Trophoblast cell (in vitro differentiated cells and primary cell): ENCODE data around the gene TARS3.
A peak's percentile ranks its signal among the peaks of the same experiment; 100 is the strongest.

Source experiments
- DNase-seq, 2 donors: peaks; one replicate each; pipeline ENCODE4 v3.0.0-alpha.2; 2016
- H2AFZ ChIP-seq: 2 replicates; pipeline ENCODE4 v1.6.1; 2013; ENCODE audit warnings: low read length, moderate library complexity, mild to moderate bottlenecking; ENCODE audit not compliant: insufficient read depth, poor library complexity
- H2AK5ac ChIP-seq: 2 replicates; pipeline ENCODE4 v1.6.1; 2013; ENCODE audit warnings: mild to moderate bottlenecking, low read length
- H2BK120ac ChIP-seq: 2 replicates; pipeline ENCODE4 v1.6.1; 2013; ENCODE audit warnings: low read length, mild to moderate bottlenecking, moderate library complexity; ENCODE audit not compliant: insufficient read depth, poor library complexity
- H2BK12ac ChIP-seq: 2 replicates; pipeline ENCODE4 v1.6.1; 2013; ENCODE audit warnings: mild to moderate bottlenecking, low read length, moderate library complexity
- H2BK5ac ChIP-seq: 2 replicates; pipeline ENCODE4 v1.6.1; 2013; ENCODE audit warnings: low read length, low read depth, moderate library complexity, mild to moderate bottlenecking; ENCODE audit not compliant: poor library complexity
- H3K14ac ChIP-seq: 2 replicates; pipeline ENCODE4 v1.6.1; 2013; ENCODE audit warnings: mild to moderate bottlenecking, low read length
- H3K18ac ChIP-seq: 2 replicates; pipeline ENCODE4 v1.6.1; 2013; ENCODE audit warnings: mild to moderate bottlenecking, low read length
- H3K23ac ChIP-seq: 2 replicates; pipeline ENCODE4 v1.6.1; 2013; ENCODE audit warnings: low read length
- H3K27ac ChIP-seq: 2 replicates; pipeline ENCODE4 v1.5.1; 2013; ENCODE audit warnings: low read depth, mild to moderate bottlenecking, inconsistent platforms, low read length, moderate library complexity
- H3K27me3 ChIP-seq: 2 replicates; pipeline ENCODE4 v1.6.1; 2013; ENCODE audit warnings: inconsistent platforms, mild to moderate bottlenecking, low read length, moderate library complexity; ENCODE audit not compliant: insufficient read depth
- H3K36me3 ChIP-seq, 2 experiments: 1 replicate in 1 of 2; 2 replicates in 1 of 2; pipeline ENCODE4 v1.6.1; 2013; ENCODE audit warnings: low read length in 2 of 2, mild to moderate bottlenecking in 2 of 2, moderate library complexity in 1 of 2; ENCODE audit not compliant: insufficient read depth in 2 of 2, control insufficient read depth in 1 of 2
- H3K4ac ChIP-seq: 2 replicates; pipeline ENCODE4 v1.6.1; 2013; ENCODE audit warnings: low read depth, mild to moderate bottlenecking, low read length, moderate library complexity
- H3K4me1 ChIP-seq, 2 experiments: 1 replicate in 1 of 2; 2 replicates in 1 of 2; pipeline ENCODE4 v1.6.1; 2013; ENCODE audit warnings: low read length in 2 of 2, mild to moderate bottlenecking in 2 of 2, moderate library complexity in 1 of 2; ENCODE audit not compliant: insufficient read depth in 2 of 2, control insufficient read depth in 1 of 2
- H3K4me2 ChIP-seq: 2 replicates; pipeline ENCODE4 v1.6.1; 2013; ENCODE audit warnings: inconsistent platforms, mild to moderate bottlenecking, low read length, moderate library complexity
- H3K4me3 ChIP-seq: 2 replicates; pipeline ENCODE4 v1.5.1; 2013; ENCODE audit warnings: mild to moderate bottlenecking, low read depth, low read length, inconsistent platforms
- H3K79me1 ChIP-seq: one replicate; pipeline ENCODE4 v1.6.1; 2013; ENCODE audit warnings: low read length
- H3K79me2 ChIP-seq: 2 replicates; pipeline ENCODE4 v1.6.1; 2013; ENCODE audit warnings: low read length, mild to moderate bottlenecking; ENCODE audit not compliant: control insufficient read depth, insufficient read depth, poor library complexity
- H3K9ac ChIP-seq: 2 replicates; pipeline ENCODE4 v1.6.1; 2013; ENCODE audit warnings: mild to moderate bottlenecking, low read length
- H3K9me3 ChIP-seq: 2 replicates; pipeline ENCODE4 v1.6.1; 2013; ENCODE audit warnings: low read depth, mild to moderate bottlenecking, control low read depth, inconsistent platforms, low read length; ENCODE audit not compliant: insufficient read depth
- H4K12ac ChIP-seq: 2 replicates; pipeline ENCODE4 v1.6.1; 2013; ENCODE audit warnings: low read depth, mild to moderate bottlenecking, low read length, moderate library complexity
- H4K8ac ChIP-seq: 2 replicates; pipeline ENCODE4 v1.6.1; 2013; ENCODE audit warnings: low read depth, mild to moderate bottlenecking, low read length, moderate library complexity
- H4K91ac ChIP-seq: one replicate; pipeline ENCODE4 v1.6.1; 2013; ENCODE audit warnings: low read depth, mild to moderate bottlenecking, low read length, moderate library complexity
- WGBS: extraction: QIAGEN DNeasy Blood & Tissue Kit; methylation state at CpG from one replicate; pipeline ENCODE4 v1.1.7; 2013; ENCODE audit warnings: missing lambda C conversion rate; ENCODE audit not compliant: insufficient read length, insufficient coverage; ENCODE audit errors: extremely low coverage; 5-methylcytosine and 5-hydroxymethylcytosine counted together

Gene TARS3

GRCh38 chr15:101718896-101719295 is 5.4 kb downstream of the TARS3 start:
- WGBS = no CpG with 5 or more reads among the region's 3 CpGs
- no peak overlapping the region for H4K91ac ChIP-seq
- no peak overlapping the region for H3K4ac ChIP-seq

GRCh38 chr15:101712078-101712477 is 12.2 kb downstream of the TARS3 start:
- Histone ChIP-seq H3K36me3 (peaks cover 5 to 12% of the 10 kb centered on the region in 2 experiments), H3K4ac (no peak overlapping the region), H3K79me2 (no peaks in the 10 kb centered on the region), H3K4me2 (no peak overlapping the region), H3K14ac (no peak overlapping the region), H3K23ac (no peak overlapping the region), H2AFZ (no peak overlapping the region), H3K18ac (no peak overlapping the region), H4K8ac (no peak overlapping the region), H2BK5ac (no peak overlapping the region), H3K9ac (no peak overlapping the region), H3K9me3 (no peaks in the 10 kb centered on the region), H3K4me3 (no peak overlapping the region), H4K12ac (no peak overlapping the region), H3K27me3 (no peaks in the 10 kb centered on the region), H3K27ac (no peak overlapping the region), H4K91ac (no peak overlapping the region), H3K79me1 (no peaks in the 10 kb centered on the region), H2BK12ac (no peak overlapping the region), H2BK120ac (no peak overlapping the region), H3K4me1 (peaks cover 4 to 5% of the 10 kb centered on the region in 2 experiments), H2AK5ac (no peak overlapping the region)
- no peak for DNase-seq
- WGBS = no CpG with 5 or more reads among the region's 6 CpGs

More at GRCh38 chr15:101718896-101719295, 5.4 kb downstream of the TARS3 start:
- no peak for DNase-seq
- H2AFZ ChIP-seq = no peak overlapping the region
- H3K23ac ChIP-seq = no peak overlapping the region
- H2BK120ac ChIP-seq = no peak overlapping the region
- H4K8ac ChIP-seq = no peak overlapping the region
- H3K27me3 ChIP-seq = no peaks in the 10 kb centered on the region
- H3K4me1 ChIP-seq = peaks cover 0 to 3% of the 10 kb centered on the region in 2 experiments
- no peak overlapping the region for H2BK5ac ChIP-seq
- no peak overlapping the region for H3K9ac ChIP-seq
- no peak overlapping the region for H3K18ac ChIP-seq
- peaks cover 11 to 12% of the 10 kb centered on the region in 2 experiments for H3K36me3 ChIP-seq
- peaks cover 2% of the 10 kb centered on the region for H3K79me1 ChIP-seq
- H3K27ac ChIP-seq = no peak overlapping the region
- H3K79me2 ChIP-seq = peaks cover 3% of the 10 kb centered on the region
- no peak overlapping the region for H2BK12ac ChIP-seq
- no peak overlapping the region for H2AK5ac ChIP-seq
- H3K4me2 ChIP-seq = no peak overlapping the region
- no peak overlapping the region for H3K4me3 ChIP-seq
- H3K14ac ChIP-seq = no peak overlapping the region
- no peaks in the 10 kb centered on the region for H3K9me3 ChIP-seq
- H4K12ac ChIP-seq = no peak overlapping the region

GRCh38 chr15:101710806-101711205 is 13.5 kb downstream of the TARS3 start:
- Histone ChIP-seq H3K4me2 (no peak overlapping the region), H2AK5ac (no peak overlapping the region), H3K4ac (no peak overlapping the region), H3K79me2 (no peaks in the 10 kb centered on the region), H3K79me1 (no peaks in the 10 kb centered on the region), H3K9me3 (no peaks in the 10 kb centered on the region), H3K14ac (no peak overlapping the region), H3K4me3 (no peak overlapping the region), H3K36me3 (peaks cover 5 to 12% of the 10 kb centered on the region in 2 experiments), H3K18ac (no peak overlapping the region), H4K8ac (no peak overlapping the region), H2BK5ac (no peak overlapping the region), H3K4me1 (peaks cover 4 to 5% of the 10 kb centered on the region in 2 experiments), H4K12ac (no peak overlapping the region), H3K9ac (no peak overlapping the region), H4K91ac (no peak overlapping the region), H3K23ac (no peak overlapping the region), H2BK120ac (no peak overlapping the region), H3K27ac (no peak overlapping the region), H3K27me3 (no peaks in the 10 kb centered on the region), H2AFZ (no peak overlapping the region), H2BK12ac (no peak overlapping the region)
- DNase-seq = peak; percentile 45 to 69
- no CpG with 5 or more reads among the region's 6 CpGs for WGBS

- Histone ChIP-seq H4K91ac (no peak overlapping the region), H3K23ac (no peak overlapping the region), H2AK5ac (no peak overlapping the region), H2BK5ac (no peak overlapping the region), H3K4me2 (no peak overlapping the region), H4K8ac (no peak overlapping the region), H2AFZ (no peak overlapping the region), H3K4me1 (peaks cover 4 to 5% of the 10 kb centered on the region in 2 experiments), H3K9me3 (no peaks in the 10 kb centered on the region), H3K4ac (no peak overlapping the region), H3K27me3 (no peaks in the 10 kb centered on the region), H2BK120ac (no peak overlapping the region), H3K79me1 (no peaks in the 10 kb centered on the region), H3K4me3 (no peak overlapping the region), H2BK12ac (no peak overlapping the region), H3K14ac (no peak overlapping the region), H3K18ac (no peak overlapping the region), H3K36me3 (peaks cover 5 to 12% of the 10 kb centered on the region in 2 experiments), H3K27ac (no peak overlapping the region), H3K79me2 (no peaks in the 10 kb centered on the region), H3K9ac (no peak overlapping the region), H4K12ac (no peak overlapping the region)
- no peak for DNase-seq
- WGBS = no CpG with 5 or more reads among the region's 5 CpGs
Measured at GRCh38 chr15:101709466-101709865, 14.8 kb downstream of the TARS3 start.
